HG03280 (cell line): ENCODE data around the gene FOXD4L4.
"Not testable (repeated sequence)": the region's sequence is repeated elsewhere in the genome, so short reads cannot be mapped to it uniquely, and the experiment has no call there.

Source experiments
- ATAC-seq: cut with Tn5 transposase; IDR thresholded peaks from one replicate; pipeline ENCODE4 v1.9.1; 2021; ENCODE audit warnings: mild to moderate bottlenecking, moderate library complexity; ENCODE audit not compliant: unreplicated experiment

Gene FOXD4L4

DNA sequence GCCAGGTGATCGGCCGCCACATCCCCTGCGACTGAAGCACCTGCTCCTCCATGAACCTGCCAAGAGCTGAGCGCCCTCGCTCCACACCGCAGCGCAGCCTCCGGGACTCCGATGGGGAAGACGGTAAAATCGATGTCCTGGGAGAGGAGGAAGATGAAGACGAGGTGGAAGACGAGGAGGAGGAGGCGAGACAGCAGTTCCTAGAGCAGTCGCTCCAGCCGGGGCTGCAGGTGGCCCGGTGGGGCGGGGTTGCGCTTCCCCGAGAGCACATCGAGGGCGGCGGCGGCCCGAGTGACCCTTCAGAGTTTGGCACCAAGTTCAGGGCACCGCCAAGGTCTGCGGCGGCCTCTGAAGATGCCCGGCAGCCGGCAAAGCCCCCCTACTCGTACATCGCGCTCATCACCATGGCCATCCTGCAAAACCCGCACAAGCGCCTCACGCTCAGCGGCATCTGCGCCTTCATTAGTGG is at the start of gene FOXD4L4:
Gene FOXD4L4, plus strand, starts transcription at position 51 of the 469 bp plus-strand sequence. Its CDS starts 0 bp downstream, at position 51.
- ATAC-seq = not testable (repeated sequence)

DNA sequence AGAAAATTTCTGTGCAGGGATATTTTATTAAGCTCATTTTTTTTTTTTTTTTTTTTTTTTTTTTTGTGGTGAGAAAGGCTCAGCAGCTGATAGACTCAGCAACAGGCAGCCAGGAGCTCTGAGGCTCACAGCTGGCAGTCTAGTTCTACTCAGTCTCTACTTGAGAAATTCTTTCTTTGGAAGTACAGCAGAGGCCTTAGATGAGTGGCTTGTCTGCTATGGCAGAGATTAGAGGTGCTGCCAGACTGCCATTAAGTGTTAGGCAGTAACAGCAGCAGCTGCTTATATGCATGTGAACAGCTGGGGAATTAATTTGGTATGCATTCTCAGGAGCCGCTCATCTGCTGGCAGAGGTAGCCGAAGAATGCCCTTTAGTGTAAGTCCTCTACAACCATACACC is 33.4 kb upstream of the FOXD4L4 start:
- not testable (repeated sequence) for ATAC-seq

DNA sequence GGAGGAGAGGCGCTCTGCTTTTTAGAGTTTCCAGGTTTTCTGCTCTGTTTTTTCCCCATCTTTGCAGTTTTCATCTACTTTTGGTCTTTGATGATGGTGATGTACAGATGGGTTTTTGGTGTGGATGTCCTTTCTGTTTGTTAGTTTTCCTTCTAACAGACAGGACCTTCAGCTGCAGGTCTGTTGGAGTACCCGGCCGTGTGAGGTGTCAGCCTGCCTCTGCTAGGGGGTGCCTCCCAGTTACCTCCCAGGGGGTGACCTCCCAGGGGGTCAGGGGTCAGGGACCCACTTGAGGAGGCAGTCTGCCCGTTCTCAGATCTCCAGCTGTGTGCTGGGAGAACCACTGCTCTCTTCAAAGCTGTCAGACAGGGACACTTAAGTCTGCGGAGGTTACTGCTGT is 22.5 kb upstream of the FOXD4L4 start:
- not testable (repeated sequence) for ATAC-seq

DNA sequence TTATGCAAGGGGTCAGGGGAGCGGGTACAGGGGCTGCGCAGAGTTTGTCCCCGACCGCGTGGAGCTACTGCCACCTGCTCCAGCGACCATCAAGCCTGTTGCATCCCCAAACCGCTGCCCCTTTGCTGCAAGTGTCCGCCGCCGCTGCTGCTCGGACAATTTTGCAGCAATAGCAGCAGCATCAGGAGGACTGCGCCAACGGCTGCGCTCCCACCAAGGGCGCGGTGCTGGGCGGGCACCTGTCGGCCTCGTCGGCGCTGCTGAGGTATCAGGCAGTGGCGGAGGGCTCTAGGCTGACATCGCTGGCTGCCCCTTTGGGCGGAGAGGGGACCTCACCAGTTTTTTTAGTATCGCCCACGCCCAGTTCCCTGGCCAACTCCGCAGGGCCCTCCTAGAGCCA is 1.2 kb downstream of the FOXD4L4 start:
- not testable (repeated sequence) for ATAC-seq
